ENCODE data around the gene MAPK1.
A peak's percentile ranks its signal among the peaks of the same experiment; 100 is the strongest.
"Not testable (repeated sequence)": the region's sequence is repeated elsewhere in the genome, so short reads cannot be mapped to it uniquely, and the experiment has no call there.

MAPK1 gene

GRCh38 chr22:21839765-21840140, 27.7 kb downstream of the MAPK1 start:
- ChIA-PET POLR2A (no interaction called here), CTCF (no interaction called here)
- no peak overlapping the region for H3K4me3 ChIP-seq (ENCODE audit: low read depth, low read length)
- DNase-seq (ENCODE audit: low read depth, low spot score): no peak
- TF ChIP-seq CTCF (IDR thresholded peaks at IDR 0.05; ENCODE audit: insufficient read depth, low read length, missing control alignments): no peak

GRCh38 chr22:21839104-21839764, 28.2 kb downstream of the MAPK1 start:
- CTCF ChIA-PET; POLR2A ChIA-PET; H3K4me3 ChIP-seq (ENCODE audit: low read depth, low read length); DNase-seq (ENCODE audit: low read depth, low spot score): not testable (repeated sequence)

GRCh38 chr22:21837248-21837979, 30.0 kb downstream of the MAPK1 start:
- DNase-seq (ENCODE audit: low read depth, low spot score): peak; percentile 54

GRCh38 chr22:21836486-21836885, 31.0 kb downstream of the MAPK1 start:
- CTCF ChIA-PET: interaction anchor here (1.6 kb wide), 1 partner anchor 10 kb away, joined by 4 read pairs; no protein-coding TSS in a partner anchor
- H3K4me3 ChIP-seq (ENCODE audit: low read depth, low read length); POLR2A ChIA-PET; DNase-seq (ENCODE audit: low read depth, low spot score): not testable (repeated sequence)

More at GRCh38 chr22:21837248-21837979, 30.0 kb downstream of the MAPK1 start:
- ChIA-PET CTCF (no interaction called here), POLR2A (no interaction called here)
- peak overlapping the region; percentile 12; the same call in 1 of the 2 replicates for H3K4me3 ChIP-seq (ENCODE audit: low read depth, low read length)
- no peak for TF ChIP-seq CTCF (IDR thresholded peaks at IDR 0.05; ENCODE audit: insufficient read depth, low read length, missing control alignments)

- H3K4me3 ChIP-seq (ENCODE audit: low read depth, low read length): no peak overlapping the region
- POLR2A ChIA-PET: no interaction called here
- no peak for DNase-seq (ENCODE audit: low read depth, low spot score)
- TF ChIP-seq CTCF (IDR thresholded peaks at IDR 0.05; ENCODE audit: insufficient read depth, low read length, missing control alignments): no peak
- CTCF ChIA-PET: interaction anchor here (1.0 to 1.6 kb wide), 3 partner anchors 9 to 101 kb away, joined by 3 to 4 read pairs (median 4); no protein-coding TSS in a partner anchor
These were observed 32.1 kb downstream of the MAPK1 start for GRCh38 chr22:21835378-21835777.

- no peak for DNase-seq (ENCODE audit: low read depth, low spot score)
- no peak for TF ChIP-seq CTCF (IDR thresholded peaks at IDR 0.05; ENCODE audit: insufficient read depth, low read length, missing control alignments)
- no peak overlapping the region for H3K4me3 ChIP-seq (ENCODE audit: low read depth, low read length)
- ChIA-PET POLR2A (no interaction called here), CTCF (interaction anchor here (1.0 to 1.3 kb wide), 2 partner anchors 11 to 102 kb away, joined by 3 to 4 read pairs; no protein-coding TSS in a partner anchor)
These were observed 32.6 kb downstream of the MAPK1 start for GRCh38 chr22:21834869-21835268.

Measured in AG04449 (cell line).